GM12878 (cell line): Measurements from ENCODE around the gene SCRN3. TPM values are rescaled to one million over a fixed set of nuclear protein-coding genes. Genes with fewer than 3 reads are reported as not detected.

ENCODE experiments used
- ATAC-seq: fragments of 200-7000 bp; cut with Tn5 transposase; 3 replicates; pipeline ENCODE4 v1.9.1; 2020; ENCODE audit warnings: mild to moderate bottlenecking, moderate library complexity
- BruUV-seq: library from RNA; stranded (reverse); fragments of 400-500 nt; replicated peaks from 2 replicates; lab custom pipeline; 2021; lab: Mats Ljungman, UMichigan
- CTCF ChIA-PET: fragments of 300-600 bp; sonication (Branson Sonifier 250); formaldehyde crosslinking; extraction: SDS; loops from one replicate; lab custom pipeline; 2021; ENCODE audit warnings: inconsistent platforms; lab: Yijun Ruan, JAX
- POLR2A ChIA-PET: fragments of 350-600 bp; formaldehyde crosslinking; extraction: SDS; loops from one replicate; lab custom pipeline; 2021; ENCODE audit warnings: inconsistent platforms; lab: Charles Lee
- RAD21 ChIA-PET: fragments of 300-600 bp; sonication (Branson Sonifier 250); formaldehyde crosslinking; loops from one replicate; lab custom pipeline; 2023; ENCODE audit warnings: antibody characterized with exemption; ENCODE audit not compliant: unreplicated experiment; lab: Charles Lee
- SMC1A ChIA-PET: fragments of 300-600 bp; sonication (Branson Sonifier 250); formaldehyde crosslinking; loops from one replicate; lab custom pipeline; 2023; ENCODE audit not compliant: unreplicated experiment, uncharacterized antibody; lab: Charles Lee
- DNase-seq: peaks from one replicate; pipeline ENCODE4 v3.0.0-alpha.2; 2011; ENCODE audit warnings: low read depth, low spot score
- FAIRE-seq: peaks from 3 replicates; lab custom pipeline; 2011; peaks lifted over from hg19 to GRCh38; lab: Jason Lieb, UNC
- H2AFZ ChIP-seq: 2 replicates; pipeline ENCODE4 v1.6.0; 2011; ENCODE audit warnings: low read depth, low read length, control low read depth; ENCODE audit not compliant: control insufficient read depth
- H3K27ac ChIP-seq: 2 replicates; pipeline ENCODE4 v1.5.1; 2011; ENCODE audit warnings: control low read depth; ENCODE audit not compliant: control insufficient read depth, insufficient read depth
- H3K27me3 ChIP-seq, 2 experiments: replicated peaks in 1 of 2; 2 replicates each; pipeline versions ENCODE4 v1.6.0 to v1.6.1; 2011; ENCODE audit warnings: low read length in 1 of 2; ENCODE audit not compliant: control insufficient read depth in 2 of 2, insufficient read depth in 2 of 2
- H3K36me3 ChIP-seq, 2 experiments: 2 replicates each; pipeline ENCODE4 v1.5.1; 2011; ENCODE audit warnings: low read length in 1 of 2; ENCODE audit not compliant: control insufficient read depth in 2 of 2, insufficient read depth in 2 of 2
- H3K4me1 ChIP-seq: 2 replicates; pipeline ENCODE4 v1.6.1; 2011; ENCODE audit warnings: mild to moderate bottlenecking, low read length, moderate library complexity, mixed read lengths; ENCODE audit not compliant: control insufficient read depth, insufficient read depth
- H3K4me2 ChIP-seq: 2 replicates; pipeline ENCODE4 v1.6.0; 2011; ENCODE audit warnings: control low read depth; ENCODE audit not compliant: control insufficient read depth, insufficient read depth
- H3K4me3 ChIP-seq: fragments of 200-600 bp; sonication (generic); 2 replicates; pipeline ENCODE4 v1.5.1; 2016
- H3K79me2 ChIP-seq: 2 replicates; pipeline ENCODE4 v1.6.0; 2011; ENCODE audit warnings: low read length; ENCODE audit not compliant: control insufficient read depth, insufficient read depth
- H3K9ac ChIP-seq: 2 replicates; pipeline ENCODE4 v1.8.0; 2011; ENCODE audit warnings: low read length, control low read depth, mixed read lengths; ENCODE audit not compliant: control insufficient read depth, insufficient read depth
- H3K9me3 ChIP-seq: replicated peaks from 3 replicates; pipeline ENCODE4 v1.5.1; 2011; ENCODE audit warnings: mild to moderate bottlenecking, low read length; ENCODE audit not compliant: control insufficient read depth, insufficient read depth
- H4K20me1 ChIP-seq: 2 replicates; pipeline ENCODE4 v1.6.0; 2011; ENCODE audit not compliant: control insufficient read depth, insufficient read depth
- ATF2 ChIP-seq: IDR thresholded peaks from 2 replicates; pipeline ENCODE4 v1.6.1; 2012; ENCODE audit warnings: low read length, inconsistent platforms
- ATF7 ChIP-seq: fragments of 450-650 bp; IDR thresholded peaks from 2 replicates; pipeline ENCODE4 v1.6.1; 2016; ENCODE audit warnings: low read depth, mild to moderate bottlenecking
- BCL11A ChIP-seq: IDR thresholded peaks from 2 replicates; pipeline ENCODE4 v1.6.1; 2011; ENCODE audit warnings: low read depth, low read length
- BMI1 ChIP-seq: fragments of 450-650 bp; IDR thresholded peaks from 2 replicates; pipeline ENCODE4 v1.6.1; 2016; ENCODE audit warnings: mild to moderate bottlenecking, moderate library complexity, borderline replicate concordance
- BRCA1 ChIP-seq: IDR thresholded peaks from 2 replicates; pipeline ENCODE4 v1.6.1; 2011; ENCODE audit warnings: low read depth, low read length, improper control_type of control experiment
- CEBPZ ChIP-seq: fragments of 150-350 bp; IDR thresholded peaks from 2 replicates; pipeline ENCODE4 v1.6.1; 2016; ENCODE audit warnings: low read depth, low read length
- PAX5 ChIP-seq: IDR thresholded peaks from 2 replicates; pipeline ENCODE4 v1.6.1; 2011; ENCODE audit warnings: low read depth, low read length, borderline replicate concordance
- PAX8 ChIP-seq: fragments of 450-650 bp; IDR thresholded peaks from 2 replicates; pipeline ENCODE4 v1.6.1; 2017; ENCODE audit warnings: mild to moderate bottlenecking, moderate library complexity
- PKNOX1 ChIP-seq: fragments of 450-650 bp; IDR thresholded peaks from 2 replicates; pipeline ENCODE4 v1.6.1; 2016; ENCODE audit warnings: mild to moderate bottlenecking
- SPI1 ChIP-seq: IDR thresholded peaks from 2 replicates; pipeline ENCODE4 v1.6.1; 2011; ENCODE audit warnings: low read depth, mild to moderate bottlenecking, low read length, moderate library complexity, borderline replicate concordance; ENCODE audit not compliant: insufficient read depth
- TCF7 ChIP-seq: IDR thresholded peaks from 2 replicates; pipeline ENCODE4 v1.6.1; 2014; ENCODE audit warnings: antibody characterized with exemption, borderline replicate concordance
- ZBED1 ChIP-seq: IDR thresholded peaks from 2 replicates; pipeline ENCODE4 v1.6.1; 2016; ENCODE audit warnings: borderline replicate concordance
- ZBTB4 ChIP-seq: fragments of 450-650 bp; formaldehyde crosslinking; IDR thresholded peaks from 2 replicates; pipeline ENCODE4 v1.4.0; 2022; ENCODE audit warnings: mild to moderate bottlenecking, moderate library complexity
- ZNF384 ChIP-seq: IDR thresholded peaks from 2 replicates; pipeline ENCODE4 v1.6.1; 2012; ENCODE audit warnings: low read depth, mild to moderate bottlenecking, low read length, improper control_type of control experiment, borderline replicate concordance
- WGBS: methylation state at CpG from one replicate; pipeline ENCODE4 v1.1.6; 2016; ENCODE audit warnings: low lambda C conversion rate; ENCODE audit not compliant: insufficient replicate concordance, insufficient coverage; ENCODE audit errors: missing lambda C conversion rate; 5-methylcytosine and 5-hydroxymethylcytosine counted together
- in situ Hi-C: fragments of 300-500 bp; cut with MboI; formaldehyde crosslinking; loops from 9 replicates; pipeline ENCODE4 v1.14.3; 2018; ENCODE audit warnings: mixed read lengths
- intact Hi-C: fragments of 100-400 bp; cut with micrococcal nuclease; formaldehyde crosslinking; loops from one replicate; pipeline ENCODE4 v1.14.2; 2022; ENCODE audit not compliant: unreplicated experiment
- polyA plus RNA-seq, 11 experiments: library from polyadenylated mRNA; depleted of rRNA in 4 of 11; unstranded in 6 of 11; stranded (reverse) in 5 of 11; fragments of >200 nt; fragmentation: Nextera tagmentation in 4 of 11; fragmentation: Illumina TruSeq in 1 of 11; extraction: Ambion mirVana in 4 of 11; extraction: Trizol in 1 of 11; gene quantifications; 1 replicate in 1 of 11; 2 replicates in 10 of 11; pipeline versions ENCODE4 v1.2.1 to v1.2.3, GENCODE V29; 2011 to 2016; ENCODE audit warnings: inconsistent platforms in 2 of 11, missing spikeins in 2 of 11, low read depth in 1 of 11
- total RNA-seq, 4 experiments: library from RNA; depleted of rRNA in 3 of 4; stranded (reverse); fragments of >200 nt in 3 of 4; fragmentation: Illumina TruSeq in 1 of 4; extraction: Trizol in 1 of 4; gene quantifications; 2 replicates each; pipeline versions ENCODE4 v1.2.1 to v1.2.3, GENCODE V29; 2013 to 2021

SCRN3 gene
- total and polyA plus RNA-seq, 10 of the 15 experiments (the other 5 are each of a cell fraction or from before 2014, with no cell fraction given) = 5.7 to 16.0 (median 13.0) TPM

GRCh38 chr2:174442546-174443510 is 47.3 kb downstream of the SCRN3 start:
- H3K4me1 ChIP-seq = no peaks in the 10 kb centered on the region
- no peaks in the 10 kb centered on the region for H3K9me3 ChIP-seq
- no peaks in the 10 kb centered on the region for H4K20me1 ChIP-seq
- no peak overlapping the region for H3K9ac ChIP-seq
- H3K27ac ChIP-seq = no peak overlapping the region
- no peaks in the 10 kb centered on the region for H3K79me2 ChIP-seq
- no TSS peak for BruUV-seq
- intact Hi-C loops = loop anchor here (10.0 kb wide), 1 partner anchor 1038 kb away; no protein-coding TSS in a partner anchor
- WGBS = 96% methylated on average over 3 of the region's 3 CpGs
- ATAC-seq (no peak), DNase-seq (no peak), FAIRE-seq (no peak)
- H3K4me3 ChIP-seq = no peak overlapping the region
- POLR2A ChIA-PET = no interaction called here
- H3K4me2 ChIP-seq = no peak overlapping the region
- SMC1A ChIA-PET = interaction anchor here (0.9 to 1.0 kb wide), 2 partner anchors 14 to 18 kb away, joined by 3 read pairs; no protein-coding TSS in a partner anchor
- in situ Hi-C loops = no loop called here
- no peaks in the 10 kb centered on the region for H3K36me3 ChIP-seq
- RAD21 ChIA-PET = no interaction called here
- no peak overlapping the region for H2AFZ ChIP-seq
- CTCF ChIA-PET = interaction anchor here (1.2 to 2.8 kb wide), 2 partner anchors 19 to 101 kb away, joined by 3 to 13 read pairs; no protein-coding TSS in a partner anchor
- H3K27me3 ChIP-seq = no peaks in the 10 kb centered on the region
- TF ChIP-seq BMI1 (no peak), SPI1 (no peak), BCL11A (no peak), BRCA1 (no peak), PAX8 (no peak), ZBTB4 (CRISPR knock-in tag) (no peak), CEBPZ (no peak), ZNF384 (no peak), TCF7 (no peak), PKNOX1 (no peak), ATF7 (no peak), PAX5 (no peak), ZBED1 (no peak), ATF2 (no peak)
